HG03064 (cell line): Measurements from ENCODE around the gene THSD4.

Experiments
- ATAC-seq: cut with Tn5 transposase; IDR thresholded peaks from one replicate; pipeline ENCODE4 v1.9.1; 2021; ENCODE audit warnings: low read depth; ENCODE audit not compliant: unreplicated experiment

The THSD4 gene

DNA sequence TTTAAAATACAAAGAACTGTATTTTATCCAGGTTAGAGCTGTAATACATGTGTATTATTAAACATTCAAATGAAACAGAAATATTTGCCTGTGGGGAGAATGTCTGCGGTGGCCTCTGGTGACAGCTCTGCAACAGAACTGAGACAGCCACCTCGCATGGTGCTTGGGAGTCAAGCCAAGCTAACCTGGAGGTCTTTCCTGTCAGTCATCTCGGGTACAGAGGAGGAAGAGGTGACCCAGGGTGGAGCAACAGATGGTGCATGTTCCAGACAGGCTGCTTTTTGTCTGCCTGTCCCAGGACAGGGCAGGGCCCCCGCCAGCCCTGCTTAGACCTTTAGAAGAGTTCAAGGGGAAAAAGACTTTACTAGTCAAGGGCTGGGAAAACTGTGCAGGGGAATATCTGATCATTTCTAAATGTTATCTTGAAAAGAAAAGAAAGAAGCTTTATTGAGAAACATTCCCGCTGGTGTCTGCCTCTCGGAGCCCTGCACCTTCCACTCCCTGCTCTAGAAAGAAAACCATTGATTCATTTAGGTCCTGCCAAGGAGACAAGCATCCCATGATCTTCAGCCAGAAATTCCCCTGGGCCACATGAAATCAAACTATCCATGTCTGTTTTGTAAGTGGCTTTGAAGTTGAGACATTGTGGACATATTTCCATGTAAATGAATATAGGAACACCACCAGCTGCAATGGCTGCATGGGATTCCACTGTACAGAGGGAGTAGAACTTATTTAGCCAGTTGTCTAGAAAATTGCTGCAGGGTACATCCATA lies 689.6 kb downstream of the THSD4 start:
- no peak for ATAC-seq

DNA sequence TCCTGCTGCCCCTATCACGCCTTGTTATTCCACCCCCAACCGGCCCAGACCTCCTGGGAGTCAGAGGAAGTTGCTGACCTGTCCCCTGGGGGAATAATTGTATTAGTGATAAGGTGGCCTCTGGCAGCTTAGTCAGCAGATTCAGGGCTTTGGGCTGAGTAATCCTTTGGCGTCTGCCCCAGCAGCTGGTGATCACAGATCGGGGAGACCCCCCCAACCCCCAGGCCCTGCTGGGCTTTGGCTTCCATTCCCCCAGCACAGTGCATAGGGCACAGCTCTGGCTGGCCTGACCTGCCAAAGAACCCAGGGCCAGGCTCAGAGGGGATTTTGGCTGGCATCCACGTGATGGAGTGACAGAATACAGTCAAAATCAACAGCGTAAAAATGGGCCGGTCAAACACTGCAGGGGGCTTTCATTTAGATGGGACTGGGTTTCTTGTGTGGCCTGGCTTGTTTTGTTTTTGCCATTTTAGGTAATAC lies 691.2 kb downstream of the THSD4 start:
- no peak for ATAC-seq

DNA sequence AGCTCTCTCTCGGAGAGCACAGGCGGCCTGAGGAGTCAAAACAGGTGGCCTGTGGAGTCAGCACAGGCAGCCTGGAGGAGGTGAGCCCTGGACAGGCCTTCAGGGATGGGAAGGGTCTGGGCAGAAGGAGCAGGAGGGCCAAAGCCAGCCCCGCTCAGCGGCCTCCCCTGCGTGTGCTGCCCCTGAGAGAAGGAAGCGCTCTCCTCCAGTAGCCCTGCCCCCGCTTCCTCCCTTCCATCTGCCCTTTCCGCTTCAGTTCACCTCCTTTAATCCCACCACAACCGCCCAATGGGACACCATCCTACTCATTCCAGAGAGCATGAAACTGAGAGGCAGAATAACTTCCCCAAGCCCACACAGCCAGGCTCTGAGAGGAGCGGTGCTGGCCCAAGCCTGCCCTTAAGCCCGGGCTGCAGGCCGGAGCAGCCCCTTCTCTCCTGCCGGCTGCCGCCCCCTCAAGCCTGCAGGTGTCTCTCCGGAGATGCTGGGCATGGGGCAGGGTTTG lies 691.9 kb downstream of the THSD4 start:
- ATAC-seq = no peak

DNA sequence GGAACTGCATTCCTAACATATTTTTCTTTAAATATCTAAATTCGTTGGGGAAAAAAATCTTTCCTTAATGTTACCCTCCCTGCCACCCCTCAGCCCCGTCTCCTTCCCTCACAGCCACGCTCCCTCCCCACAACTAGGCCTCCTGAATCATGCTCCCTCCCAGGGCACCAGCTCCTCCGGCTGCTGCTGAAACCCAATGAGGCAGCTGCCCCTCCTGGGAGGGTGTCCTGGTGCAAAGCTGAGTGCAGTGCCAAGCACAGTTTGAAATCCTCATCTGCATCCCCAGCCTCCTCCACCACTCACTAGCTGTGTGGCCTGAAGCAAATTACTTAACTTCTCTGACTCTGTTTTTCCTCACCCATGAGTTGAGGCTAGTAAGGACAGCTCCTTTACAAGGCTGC lies 692.4 kb downstream of the THSD4 start:
- no peak for ATAC-seq

DNA sequence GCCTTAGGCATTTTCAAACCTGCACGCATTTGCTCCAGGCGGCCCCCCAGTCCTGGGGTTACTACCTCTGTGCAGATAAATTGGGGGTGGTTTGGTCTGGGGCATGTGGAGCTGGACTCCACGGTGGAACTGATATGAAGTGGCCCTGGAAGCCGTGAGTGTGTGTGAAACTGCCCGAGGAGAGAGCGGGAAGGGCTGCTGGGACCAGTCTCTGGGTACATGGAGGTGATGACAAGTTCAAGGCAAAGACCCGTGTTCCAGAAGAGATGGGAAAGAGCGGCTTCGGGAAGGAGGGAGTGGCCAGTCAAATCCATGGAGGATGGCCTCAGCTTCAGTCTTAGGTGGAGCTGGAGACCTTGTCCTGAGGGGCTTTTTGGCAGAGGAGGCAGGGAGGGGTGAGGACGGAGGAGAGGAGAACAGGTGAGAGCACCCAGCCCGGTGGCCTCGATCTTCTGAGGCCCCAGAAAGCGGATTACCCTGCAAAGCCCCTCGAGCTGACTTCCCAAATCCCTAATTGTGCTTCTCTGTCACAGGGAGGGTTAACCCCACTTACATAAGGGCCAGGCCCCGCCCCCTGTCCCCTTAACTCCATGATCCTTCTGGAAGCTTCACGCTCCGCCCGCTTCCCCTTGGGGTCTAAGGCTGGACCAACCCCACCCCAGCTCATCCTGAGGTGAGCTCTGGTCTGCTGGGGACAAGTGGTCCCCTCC lies 693.2 kb downstream of the THSD4 start:
- ATAC-seq = no peak

DNA sequence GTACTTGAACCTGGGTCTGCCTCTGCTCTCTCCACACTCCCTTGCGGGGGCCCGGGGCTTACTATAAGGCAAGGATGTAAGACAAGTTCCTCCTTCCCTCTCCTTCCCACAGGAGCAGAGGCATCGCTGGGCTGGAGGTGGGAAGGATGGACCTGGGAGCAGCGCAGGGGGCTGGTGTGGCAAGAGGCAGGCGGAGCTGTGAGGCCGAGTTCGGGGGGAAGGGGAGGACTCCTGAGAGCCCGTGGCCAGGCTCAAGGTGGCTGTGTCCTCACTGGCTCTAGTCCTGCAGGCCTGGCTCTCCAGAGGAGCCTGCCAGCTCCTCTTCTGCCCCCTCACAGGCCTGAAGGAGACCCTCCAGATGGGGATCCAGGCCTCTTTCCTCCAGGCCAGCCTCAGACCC lies 694.1 kb downstream of the THSD4 start:
- no peak for ATAC-seq

DNA sequence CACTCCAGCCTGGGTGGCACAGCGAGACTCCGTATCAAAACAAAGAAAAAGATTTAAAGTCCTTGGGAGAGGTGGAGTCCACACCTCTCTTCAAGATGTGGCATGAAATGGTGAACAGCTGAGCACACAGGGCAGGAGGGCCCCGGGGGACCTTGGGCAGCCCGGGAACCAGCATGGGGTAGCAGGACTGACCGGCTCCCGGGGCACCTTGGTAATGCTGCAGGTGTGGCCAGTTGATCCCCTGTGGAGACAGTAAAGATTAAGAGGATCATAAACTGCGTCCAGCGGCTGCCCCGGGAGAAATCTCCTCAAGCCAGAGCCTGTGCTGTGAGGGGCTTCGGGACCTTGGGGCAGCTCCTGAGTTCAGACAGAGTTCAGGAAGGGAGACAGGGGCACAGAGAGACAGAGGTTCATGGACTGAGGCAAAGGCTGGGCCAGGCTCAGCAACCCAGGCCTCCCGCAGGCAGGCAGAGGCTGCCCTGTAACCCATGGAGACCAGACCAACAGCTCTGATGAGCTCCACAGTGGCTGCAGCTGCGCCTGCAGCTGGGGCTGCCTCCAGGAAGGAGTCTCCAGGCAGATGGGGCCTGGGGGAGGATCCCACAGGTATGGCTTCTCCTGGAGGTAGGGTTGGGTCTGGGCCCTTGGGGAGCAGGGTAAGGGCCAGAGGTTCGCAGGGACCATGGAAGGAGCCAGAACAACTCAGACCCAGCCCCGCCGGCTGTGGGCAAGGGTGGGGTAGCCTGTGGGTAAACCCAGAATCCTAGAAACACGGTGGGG lies 695.2 kb downstream of the THSD4 start, which contains the start of gene NR2E3:
TSS of gene NR2E3 (plus strand) at position 299 of the 780 bp plus-strand sequence. CDS start at position 489, 190 bp downstream.
- no peak for ATAC-seq

DNA sequence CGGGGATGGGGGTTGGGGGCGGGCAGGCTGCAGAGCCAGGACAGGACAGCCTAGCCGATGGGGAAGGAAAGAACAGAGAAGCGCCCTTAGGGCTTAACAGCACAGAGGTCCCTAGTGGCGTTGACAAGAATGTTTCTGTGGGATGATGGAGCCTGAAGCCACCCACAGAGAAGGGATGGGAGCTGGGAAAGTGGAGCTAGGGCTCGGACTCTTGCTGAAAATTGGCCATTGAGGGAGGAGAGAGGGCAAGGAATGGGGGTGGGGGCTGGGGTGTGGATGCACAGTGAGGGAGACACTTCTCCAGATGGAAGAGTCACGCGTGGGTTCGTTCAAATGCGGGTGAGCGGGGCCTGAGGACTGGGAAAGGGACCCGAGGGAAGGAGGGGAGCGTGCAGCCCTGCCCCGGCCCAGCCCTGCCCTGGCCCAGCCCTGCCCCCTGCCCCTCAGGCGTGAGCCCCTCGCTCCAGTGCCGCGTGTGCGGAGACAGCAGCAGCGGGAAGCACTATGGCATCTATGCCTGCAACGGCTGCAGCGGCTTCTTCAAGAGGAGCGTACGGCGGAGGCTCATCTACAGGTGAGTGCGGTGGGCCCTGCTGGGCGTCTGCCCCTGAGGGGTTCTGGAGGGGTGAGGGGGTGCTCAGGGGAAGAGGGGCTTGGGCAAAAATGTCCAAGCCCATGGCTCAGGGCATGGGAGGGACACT lies 695.9 kb downstream of the THSD4 start:
- no peak for ATAC-seq

DNA sequence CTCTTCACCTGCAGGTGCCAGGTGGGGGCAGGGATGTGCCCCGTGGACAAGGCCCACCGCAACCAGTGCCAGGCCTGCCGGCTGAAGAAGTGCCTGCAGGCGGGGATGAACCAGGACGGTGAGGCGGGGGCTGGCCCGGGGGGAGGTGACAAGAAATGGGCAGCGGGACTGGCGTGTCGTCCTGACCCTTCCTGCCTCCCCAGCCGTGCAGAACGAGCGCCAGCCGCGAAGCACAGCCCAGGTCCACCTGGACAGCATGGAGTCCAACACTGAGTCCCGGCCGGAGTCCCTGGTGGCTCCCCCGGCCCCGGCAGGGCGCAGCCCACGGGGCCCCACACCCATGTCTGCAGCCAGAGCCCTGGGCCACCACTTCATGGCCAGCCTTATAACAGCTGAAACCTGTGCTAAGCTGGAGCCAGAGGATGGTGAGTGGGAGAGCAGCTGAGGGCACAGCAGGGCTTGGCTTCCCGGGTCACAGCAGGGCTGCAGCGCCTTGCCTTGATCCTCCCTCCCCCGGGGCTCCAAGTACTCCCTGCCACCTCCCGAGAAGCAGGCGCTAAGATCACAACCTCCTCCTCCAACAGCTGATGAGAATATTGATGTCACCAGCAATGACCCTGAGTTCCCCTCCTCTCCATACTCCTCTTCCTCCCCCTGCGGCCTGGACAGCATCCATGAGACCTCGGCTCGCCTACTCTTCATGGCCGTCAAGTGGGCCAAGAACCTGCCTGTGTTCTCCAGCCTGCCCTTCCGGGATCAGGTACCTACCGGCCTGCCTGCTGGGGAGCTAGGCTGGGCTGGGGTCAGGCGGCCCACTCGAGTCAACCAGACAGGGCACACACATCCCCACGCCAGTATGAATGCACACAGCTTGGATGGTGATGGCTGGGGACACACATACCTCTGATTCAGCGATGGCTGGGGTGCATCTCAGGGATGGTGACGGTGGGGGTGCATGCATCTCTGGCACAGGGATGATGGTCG lies 696.8 kb downstream of the THSD4 start:
- ATAC-seq = no peak

DNA sequence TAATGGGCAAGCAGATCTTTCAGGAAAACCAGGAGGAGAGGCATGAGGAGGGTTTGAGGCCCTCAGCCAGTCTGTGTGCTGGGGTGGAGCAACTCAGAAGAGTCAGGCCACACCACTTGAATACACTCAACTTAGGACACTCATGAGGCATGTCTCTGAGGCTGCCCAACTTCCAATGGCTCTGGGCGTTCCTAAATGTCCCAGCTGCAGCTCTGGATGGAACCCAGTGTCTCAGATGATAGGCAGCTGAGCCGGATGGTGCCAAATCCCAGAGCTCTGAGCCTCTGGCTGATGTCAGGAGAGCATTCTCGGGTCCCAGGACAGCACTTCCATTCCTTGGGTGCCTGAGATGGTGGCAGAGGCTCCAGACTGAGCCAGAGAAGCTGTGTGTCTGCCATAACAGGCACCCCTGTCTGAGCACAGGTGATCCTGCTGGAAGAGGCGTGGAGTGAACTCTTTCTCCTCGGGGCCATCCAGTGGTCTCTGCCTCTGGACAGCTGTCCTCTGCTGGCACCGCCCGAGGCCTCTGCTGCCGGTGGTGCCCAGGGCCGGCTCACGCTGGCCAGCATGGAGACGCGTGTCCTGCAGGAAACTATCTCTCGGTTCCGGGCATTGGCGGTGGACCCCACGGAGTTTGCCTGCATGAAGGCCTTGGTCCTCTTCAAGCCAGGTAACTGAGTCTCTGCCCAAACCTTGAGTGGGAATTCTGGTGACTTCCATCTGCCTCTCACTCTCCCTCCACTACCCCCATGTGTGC lies 697.9 kb downstream of the THSD4 start:
- no peak for ATAC-seq

DNA sequence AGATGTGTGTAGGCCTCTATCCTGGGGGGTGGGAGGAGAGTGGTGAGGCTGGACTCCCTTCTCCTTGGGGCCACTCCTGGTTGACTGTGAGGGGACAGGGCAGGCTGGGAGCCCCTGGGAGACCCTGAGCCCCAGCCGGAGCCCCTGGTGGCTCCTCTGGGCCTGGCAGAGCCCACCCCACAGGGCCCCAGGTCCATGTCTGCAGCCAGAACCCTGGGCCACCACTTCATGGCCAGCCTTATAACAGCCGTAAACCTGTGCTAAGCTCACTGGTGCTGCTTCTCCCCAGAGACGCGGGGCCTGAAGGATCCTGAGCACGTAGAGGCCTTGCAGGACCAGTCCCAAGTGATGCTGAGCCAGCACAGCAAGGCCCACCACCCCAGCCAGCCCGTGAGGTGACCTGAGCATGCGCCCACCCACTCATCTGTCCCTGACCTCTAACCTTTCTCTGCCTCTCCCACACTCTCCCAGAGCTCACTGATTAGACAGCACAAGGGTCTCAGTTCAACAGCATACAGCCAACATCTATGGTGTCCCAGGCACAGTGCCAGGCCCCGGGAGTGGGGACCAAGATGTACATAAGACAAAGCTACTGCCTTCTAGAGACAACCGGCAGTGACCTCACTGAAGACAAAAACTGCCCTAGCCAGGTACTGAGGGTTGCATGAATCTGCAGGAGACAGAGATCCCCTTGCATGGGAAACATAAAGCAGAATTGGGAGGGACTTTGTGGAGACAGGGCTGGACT lies 698.6 kb downstream of the THSD4 start:
- no peak for ATAC-seq

DNA sequence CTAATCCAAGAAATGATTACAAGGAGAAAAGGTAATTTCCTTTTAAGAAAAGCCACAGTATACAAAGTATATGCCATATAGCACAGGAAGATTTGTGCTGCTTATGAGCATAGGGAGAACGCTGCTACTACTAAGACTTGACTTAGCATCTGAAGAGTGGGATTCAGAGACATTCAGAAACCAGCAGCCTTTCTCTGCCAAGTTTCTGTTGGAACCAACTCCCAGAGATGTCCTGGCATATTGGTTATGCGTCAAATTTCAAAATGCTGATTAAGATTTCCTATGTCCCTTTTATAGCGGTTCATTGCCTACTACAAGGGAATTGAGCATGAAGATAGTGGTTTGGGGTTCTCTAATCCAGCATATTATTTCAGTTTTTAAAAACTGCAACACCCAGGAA lies 700.0 kb downstream of the THSD4 start:
- ATAC-seq = no peak

DNA sequence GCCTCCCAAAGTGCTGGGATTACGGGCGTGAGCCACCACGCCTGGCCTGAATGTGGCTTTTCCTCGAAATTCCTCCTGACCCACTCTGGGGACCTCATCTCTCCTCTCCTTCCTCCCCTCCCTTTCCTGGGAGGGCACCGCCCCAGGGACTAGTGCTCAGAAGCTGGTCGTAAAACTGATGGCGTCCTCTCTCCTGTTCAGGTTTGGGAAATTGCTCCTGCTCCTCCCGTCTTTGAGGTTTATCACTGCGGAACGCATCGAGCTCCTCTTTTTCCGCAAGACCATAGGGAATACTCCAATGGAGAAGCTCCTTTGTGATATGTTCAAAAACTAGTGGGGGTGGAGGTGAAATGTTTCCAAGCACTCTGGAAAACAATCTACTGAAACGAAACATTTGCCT lies 702.1 kb downstream of the THSD4 start:
- ATAC-seq = no peak

DNA sequence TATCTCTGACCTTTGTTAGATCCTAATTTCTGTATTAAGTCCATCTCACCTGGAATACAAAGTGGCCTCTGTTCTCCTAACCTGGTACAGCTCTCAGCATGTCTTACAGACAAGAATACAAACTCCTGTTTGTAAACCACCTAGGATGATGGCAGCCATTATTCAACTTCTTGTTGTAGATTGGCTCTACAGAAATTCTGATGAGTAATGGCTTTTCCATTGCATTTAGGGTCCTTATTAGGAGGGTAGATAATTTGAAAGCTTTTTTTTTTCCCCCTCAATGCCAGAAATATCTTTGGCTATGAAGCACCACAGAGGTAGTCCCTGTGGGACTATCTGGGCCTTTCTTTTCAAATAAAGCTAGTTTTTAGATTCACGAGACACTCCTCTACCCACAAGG lies 704.9 kb downstream of the THSD4 start:
- ATAC-seq = no peak

DNA sequence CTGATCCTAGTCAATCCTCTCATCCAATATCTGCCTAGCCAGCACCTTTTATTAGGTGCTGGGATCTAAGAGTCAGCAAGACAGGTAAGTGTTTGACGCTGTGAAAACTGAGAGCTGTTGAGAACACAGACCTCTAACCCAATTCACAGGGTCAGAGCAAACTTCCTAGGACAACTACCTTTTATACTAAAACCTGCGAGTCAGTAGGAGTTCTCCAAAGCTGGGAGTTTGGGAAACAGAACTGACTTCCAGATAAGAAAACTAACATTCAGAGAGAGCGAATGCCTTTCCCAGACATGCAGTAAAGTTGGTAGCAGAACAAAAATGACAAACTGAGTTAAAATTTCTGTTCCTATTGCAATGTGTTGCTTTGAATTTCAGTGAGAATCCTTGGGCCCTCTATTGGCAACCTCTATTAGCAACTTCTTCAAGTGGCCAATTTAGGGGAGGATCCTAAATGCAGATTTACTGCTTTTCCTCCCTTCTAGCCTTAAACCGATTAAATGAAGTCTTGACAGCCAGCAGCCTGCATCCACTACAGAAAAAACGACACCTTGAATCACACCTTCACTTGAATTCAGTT lies 706.4 kb downstream of the THSD4 start:
- ATAC-seq = no peak

DNA sequence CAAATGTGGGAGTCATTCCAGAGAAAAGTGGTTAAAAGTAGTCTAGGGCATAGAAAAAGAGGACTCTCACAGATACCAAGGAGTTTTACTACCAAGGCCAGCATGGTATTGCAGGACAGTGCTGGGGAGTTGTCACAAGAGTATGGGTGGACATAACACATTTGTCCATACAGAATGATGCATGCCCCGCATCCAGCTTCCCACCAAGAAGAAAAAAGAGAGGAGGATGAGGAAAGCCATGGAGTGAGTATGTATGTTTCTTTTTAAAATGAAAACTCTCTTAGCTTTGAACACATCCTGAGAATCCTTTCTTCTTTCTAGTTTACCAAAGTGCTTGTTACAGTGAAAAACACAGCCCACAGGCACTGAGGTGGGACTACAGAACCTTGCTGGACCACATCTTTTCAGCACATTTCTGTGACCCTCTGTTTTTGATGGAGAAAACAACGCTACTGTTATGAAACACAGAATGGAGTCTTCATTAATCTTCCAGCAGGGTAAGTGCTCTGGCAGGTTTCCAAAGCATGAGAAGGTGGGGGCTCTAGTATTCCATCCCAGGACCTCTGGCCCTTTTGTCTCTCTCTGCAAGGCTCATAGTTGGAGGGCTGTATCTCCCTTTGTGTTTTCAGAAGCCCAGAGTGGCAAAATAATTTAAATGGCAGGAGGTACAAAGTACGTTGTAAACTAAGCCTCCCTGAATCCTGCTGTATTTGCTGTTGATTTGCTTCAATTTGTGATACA lies 707.8 kb downstream of the THSD4 start:
- no peak for ATAC-seq

DNA sequence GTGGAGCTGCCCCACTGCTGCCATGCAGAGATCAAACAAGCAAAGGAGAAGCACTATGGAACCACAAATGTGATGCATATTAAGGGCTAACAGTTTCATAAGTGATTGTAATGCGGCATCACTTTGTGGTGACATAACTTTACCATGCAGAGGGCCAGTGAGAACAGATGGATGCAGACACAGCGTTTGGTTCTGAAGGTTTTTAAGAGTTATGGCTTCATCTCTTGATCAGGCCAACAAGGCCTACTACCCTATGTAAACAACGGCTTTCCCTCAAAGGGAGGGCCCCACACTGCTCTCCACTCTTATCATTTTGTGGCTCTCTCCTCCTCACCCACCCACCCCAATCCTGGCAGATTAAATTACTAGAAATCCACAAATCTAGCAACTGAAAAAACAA lies 708.5 kb downstream of the THSD4 start:
- no peak for ATAC-seq
